Activated naive CD8-positive, alpha-beta T cell treated with anti-CD3 and anti-CD28 coated beads, Interleukin-2, amount 10 ng/mL, durations not matched to agents 7 days and 5 days (primary cell): ENCODE data around the gene GGT7. TPM values are rescaled to one million over a fixed set of nuclear protein-coding genes. Genes with fewer than 3 reads are reported as not detected.

Experiments
- ATAC-seq: fragments of 150-1000 bp; cut with Tn5 transposase; one replicate; pipeline ENCODE4 v1.10.0; 2021; ENCODE audit warnings: low read depth, moderate library complexity
- POLR2A ChIA-PET: fragments of 350-600 bp; sonication (Branson Sonifier 250); formaldehyde crosslinking; loops from one replicate; lab custom pipeline; 2021; ENCODE audit warnings: antibody characterized with exemption; lab: Charles Lee
- DNase-seq: peaks from one replicate; pipeline ENCODE4 v3.0.0; 2021
- H3K27ac Mint-ChIP-seq: one replicate; pipeline ENCODE4 v1.8.0; 2022; ENCODE audit warnings: mild to moderate bottlenecking, mixed read lengths
- H3K27me3 Mint-ChIP-seq: one replicate; pipeline ENCODE4 v1.8.0; 2022; ENCODE audit warnings: mild to moderate bottlenecking, moderate library complexity, mixed read lengths
- H3K36me3 Mint-ChIP-seq: one replicate; pipeline ENCODE4 v1.8.0; 2021; ENCODE audit warnings: mild to moderate bottlenecking, mixed read lengths
- H3K4me1 Mint-ChIP-seq: one replicate; pipeline ENCODE4 v1.8.0; 2021; ENCODE audit warnings: mixed read lengths
- H3K4me3 Mint-ChIP-seq: one replicate; pipeline ENCODE4 v1.8.0; 2022; ENCODE audit warnings: mild to moderate bottlenecking, moderate library complexity, mixed read lengths
- H3K9me3 Mint-ChIP-seq: one replicate; pipeline ENCODE4 v1.8.0; 2021; ENCODE audit warnings: mixed read lengths
- total RNA-seq, 2 experiments: library from RNA; stranded (reverse); gene quantifications; one replicate each; pipeline ENCODE4 v1.2.3, GENCODE V29; 2021

GGT7 gene
- total RNA-seq, 2 experiments from 2014 or later: 19.8 to 20.1 TPM

DNA sequence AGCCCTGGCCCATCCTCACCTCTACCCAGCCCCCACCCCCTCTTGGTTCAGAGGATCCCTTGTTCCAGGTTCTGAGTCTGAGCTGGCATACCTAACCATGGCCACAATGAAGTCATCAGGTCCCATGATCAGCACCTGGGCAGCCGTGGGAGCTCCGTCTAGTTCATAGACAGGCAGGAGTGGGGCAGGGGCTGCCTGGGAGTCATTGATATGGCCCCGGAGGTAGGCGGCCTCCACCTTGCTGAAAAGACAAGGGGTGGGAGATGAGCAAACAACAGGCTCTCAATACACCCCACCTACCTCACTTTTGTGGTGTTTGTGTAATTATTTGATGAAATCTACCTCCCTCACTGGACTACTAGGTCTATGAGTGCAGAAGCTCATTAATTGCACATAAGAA lies 20.4 kb downstream of the GGT7 start:
- ATAC-seq (no peak), DNase-seq (no peak)
- Mint-ChIP-seq H3K4me3 (no peak overlapping the region), H3K27me3 (no peaks in the 10 kb centered on the region), H3K36me3 (no peaks in the 10 kb centered on the region), H3K9me3 (no peaks in the 10 kb centered on the region), H3K27ac (no peak overlapping the region), H3K4me1 (peaks cover 4% of the 10 kb centered on the region)
- POLR2A ChIA-PET: no interaction called here

DNA sequence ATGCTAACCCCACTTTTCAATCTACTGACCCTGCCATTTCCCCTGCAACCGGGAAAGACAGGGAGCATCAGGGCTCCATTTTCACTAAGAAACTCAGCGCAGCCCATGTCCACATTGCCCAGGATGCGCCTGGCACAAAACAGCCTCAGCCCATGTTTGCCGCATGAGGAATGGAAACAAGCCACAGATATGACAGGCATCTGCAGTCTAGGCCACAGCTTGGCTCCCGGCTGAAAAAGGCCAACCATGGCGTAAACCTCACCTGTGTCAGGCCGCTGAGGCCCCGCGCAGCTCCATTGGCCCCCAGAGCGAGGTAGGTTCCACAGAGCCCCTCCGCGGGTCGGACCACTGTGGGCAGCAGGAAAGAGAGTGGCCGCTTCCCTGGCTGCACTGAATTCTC lies 21.7 kb downstream of the GGT7 start:
- ATAC-seq: no peak
- H3K4me1 Mint-ChIP-seq: peaks cover 4% of the 10 kb centered on the region
- no peaks in the 10 kb centered on the region for H3K36me3 Mint-ChIP-seq
- POLR2A ChIA-PET: no interaction called here
- no peak overlapping the region for H3K4me3 Mint-ChIP-seq
- no peak overlapping the region for H3K27ac Mint-ChIP-seq
- H3K9me3 Mint-ChIP-seq: no peaks in the 10 kb centered on the region
- no peaks in the 10 kb centered on the region for H3K27me3 Mint-ChIP-seq
- no peak for DNase-seq

DNA sequence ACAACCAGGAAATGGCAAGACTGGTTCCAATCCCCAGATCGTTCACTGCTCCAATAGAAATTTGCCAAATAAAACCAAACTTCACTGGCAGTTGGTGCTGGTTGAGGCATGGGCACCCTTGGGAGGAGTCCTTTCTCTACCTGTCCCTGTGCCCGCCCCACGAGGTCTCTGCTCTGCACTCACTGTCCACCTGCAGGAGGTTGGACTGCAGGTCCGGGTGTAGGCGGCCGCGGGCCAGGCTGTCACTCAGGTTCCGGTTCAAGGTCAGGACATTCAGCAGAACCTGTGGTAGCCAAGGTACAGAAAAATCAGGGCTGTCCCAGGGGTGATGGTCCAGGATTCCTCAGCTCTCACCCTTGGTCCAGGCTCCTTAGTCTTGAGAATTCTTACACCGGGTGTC lies 22.9 kb downstream of the GGT7 start:
- POLR2A ChIA-PET: no interaction called here
- DNase-seq (no peak), ATAC-seq (no peak)
- peaks cover 4% of the 10 kb centered on the region for H3K4me1 Mint-ChIP-seq
- H3K27ac Mint-ChIP-seq: no peak overlapping the region
- H3K9me3 Mint-ChIP-seq: no peaks in the 10 kb centered on the region
- no peaks in the 10 kb centered on the region for H3K36me3 Mint-ChIP-seq
- H3K4me3 Mint-ChIP-seq: no peak overlapping the region
- H3K27me3 Mint-ChIP-seq: no peaks in the 10 kb centered on the region

DNA sequence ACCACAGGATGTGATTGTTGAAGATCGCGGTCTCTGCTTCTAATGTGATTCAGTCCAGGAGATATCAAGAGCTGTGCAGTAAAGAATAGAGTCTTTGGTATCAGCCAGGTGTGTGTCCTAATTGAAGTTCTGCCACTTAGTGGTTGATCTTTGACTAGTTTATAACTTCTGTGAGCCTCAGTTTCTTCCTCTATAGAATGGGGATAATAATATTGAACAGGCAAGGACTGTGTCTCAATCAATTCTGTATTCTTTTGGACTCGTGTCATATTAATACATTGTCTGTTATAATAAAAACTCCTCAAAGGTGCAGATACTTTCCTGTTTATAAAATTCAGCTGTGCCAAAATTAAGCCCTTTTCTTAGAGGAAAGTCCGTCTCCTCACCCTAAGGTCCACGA lies 24.1 kb downstream of the GGT7 start:
- Mint-ChIP-seq H3K4me3 (no peak overlapping the region), H3K36me3 (no peaks in the 10 kb centered on the region)

DNA sequence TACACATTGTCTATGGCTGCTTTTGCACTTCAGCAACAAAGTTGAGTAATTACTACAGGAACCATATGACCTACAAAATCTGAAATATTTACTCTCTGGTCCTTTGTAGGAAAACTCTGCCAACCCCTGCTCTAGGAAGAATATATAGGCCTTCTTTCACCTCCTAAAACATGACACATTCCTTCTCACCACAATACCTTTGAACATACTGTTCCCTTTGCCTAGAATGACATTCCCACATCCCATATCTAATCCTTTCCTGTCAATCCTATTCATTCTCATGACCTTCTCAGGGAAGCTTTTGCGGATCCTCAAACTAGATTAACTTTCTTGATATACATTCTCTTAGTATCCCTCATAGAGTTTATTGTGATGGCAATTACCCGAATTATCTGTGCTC lies 29.2 kb downstream of the GGT7 start:
- Mint-ChIP-seq H3K27ac (no peak overlapping the region), H3K4me3 (no peak overlapping the region), H3K9me3 (no peaks in the 10 kb centered on the region), H3K4me1 (peaks cover 3% of the 10 kb centered on the region), H3K36me3 (no peaks in the 10 kb centered on the region), H3K27me3 (peaks cover 19% of the 10 kb centered on the region)
- ATAC-seq (no peak), DNase-seq (no peak)
- POLR2A ChIA-PET: no interaction called here

More for the DNA sequence above, 24.1 kb downstream of the GGT7 start:
- Mint-ChIP-seq H3K4me1 (peaks cover 4% of the 10 kb centered on the region), H3K27ac (no peak overlapping the region), H3K27me3 (no peaks in the 10 kb centered on the region), H3K9me3 (no peaks in the 10 kb centered on the region)
- no peak for DNase-seq
- POLR2A ChIA-PET: no interaction called here
- ATAC-seq: no peak

DNA sequence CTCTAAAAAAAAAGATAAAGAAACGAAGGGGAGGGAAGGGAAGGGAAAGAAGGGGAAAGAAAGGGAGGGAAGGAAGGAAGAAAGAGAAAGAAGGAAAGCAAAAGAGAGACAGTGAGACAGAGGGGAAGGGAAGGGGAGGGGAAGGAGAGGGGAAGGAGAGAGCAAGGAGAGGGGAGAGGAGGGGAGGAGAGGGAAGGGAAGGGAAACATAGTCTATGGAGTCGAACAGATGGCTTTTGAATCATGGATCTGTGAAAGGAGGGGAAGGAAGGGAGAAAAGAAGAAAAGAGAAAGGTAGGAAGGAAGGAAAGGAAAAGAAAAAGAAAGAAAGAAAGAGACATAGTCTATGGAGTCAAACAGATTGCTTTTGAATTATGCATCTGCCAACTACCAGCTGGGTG lies 30.5 kb downstream of the GGT7 start:
- Mint-ChIP-seq H3K27me3 (peaks cover 19% of the 10 kb centered on the region), H3K36me3 (no peaks in the 10 kb centered on the region), H3K4me1 (peaks cover 1% of the 10 kb centered on the region), H3K27ac (no peak overlapping the region), H3K9me3 (no peaks in the 10 kb centered on the region), H3K4me3 (no peak overlapping the region)
- POLR2A ChIA-PET: no interaction called here
- no peak for ATAC-seq
- DNase-seq: no peak

DNA sequence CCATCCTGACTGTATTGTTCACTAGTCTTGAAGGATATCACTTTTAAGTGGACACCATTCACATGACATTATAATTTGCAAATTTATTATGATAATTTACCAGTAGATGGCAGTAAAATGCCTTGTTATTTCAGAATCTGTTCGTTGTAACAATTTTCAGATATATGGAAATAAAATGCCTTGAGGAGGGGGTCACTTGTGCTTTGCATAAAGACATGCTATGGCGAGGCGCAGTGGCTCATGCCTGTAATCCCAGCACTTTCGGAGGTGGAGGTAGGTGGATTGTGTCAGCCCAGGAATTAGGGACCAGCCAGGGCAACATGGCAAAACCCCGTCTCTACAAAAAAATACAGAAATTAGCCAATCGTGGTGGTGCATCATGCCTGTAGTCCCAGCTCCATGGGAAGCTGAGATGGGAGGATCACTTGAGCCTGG lies 38.2 kb downstream of the GGT7 start:
- Mint-ChIP-seq H3K4me1 (peaks cover 2% of the 10 kb centered on the region), H3K36me3 (no peaks in the 10 kb centered on the region), H3K9me3 (no peaks in the 10 kb centered on the region), H3K4me3 (no peak overlapping the region), H3K27me3 (peaks cover 40% of the 10 kb centered on the region), H3K27ac (no peak overlapping the region)
- POLR2A ChIA-PET: interaction anchor here (0.7 kb wide), 1 partner anchor 1889 kb away, joined by 3 read pairs; no protein-coding TSS in a partner anchor
- DNase-seq (no peak), ATAC-seq (peak; percentile 33)

DNA sequence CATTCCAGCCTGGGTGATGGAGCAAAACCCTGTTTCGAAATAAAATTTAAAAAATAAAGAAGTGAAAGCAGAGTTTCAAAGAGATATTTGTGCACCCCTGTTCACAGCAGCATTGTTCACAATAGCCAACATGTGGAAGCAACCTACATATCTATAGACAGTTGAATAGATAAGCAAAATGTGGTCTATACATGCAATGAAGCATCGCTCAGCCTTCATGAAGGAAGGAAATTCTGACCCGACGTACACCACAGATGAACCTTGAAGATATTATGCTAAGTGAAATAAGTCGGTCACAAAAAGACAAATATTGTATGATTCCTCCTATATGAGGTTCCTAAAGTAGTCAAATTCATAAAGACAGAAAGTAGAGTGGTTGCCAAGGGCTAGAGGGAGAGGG lies 40.7 kb downstream of the GGT7 start:
- DNase-seq: no peak
- no peak for ATAC-seq
- Mint-ChIP-seq H3K4me3 (no peak overlapping the region), H3K36me3 (no peaks in the 10 kb centered on the region), H3K27ac (no peak overlapping the region), H3K4me1 (peaks cover 2% of the 10 kb centered on the region), H3K9me3 (no peaks in the 10 kb centered on the region), H3K27me3 (peaks cover 41% of the 10 kb centered on the region)
- POLR2A ChIA-PET: no interaction called here

DNA sequence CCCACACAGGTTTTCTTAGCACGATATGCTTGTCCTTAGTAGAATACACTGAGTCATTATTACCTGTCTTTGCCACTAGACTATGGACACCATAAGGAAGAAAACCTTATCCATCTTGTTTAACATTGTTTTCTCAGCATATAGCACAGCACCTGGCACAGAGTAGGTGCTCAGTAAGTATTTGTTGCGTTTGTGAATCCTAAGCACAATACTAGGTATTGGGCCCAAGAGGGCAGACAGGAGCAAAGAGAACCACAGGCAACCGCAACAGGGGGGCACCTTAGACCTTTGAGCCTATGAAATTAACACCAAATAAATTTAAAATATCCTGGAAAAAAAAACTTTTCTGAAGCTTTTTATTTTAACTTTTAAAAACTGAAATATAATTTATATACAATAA lies 43.5 kb downstream of the GGT7 start:
- Mint-ChIP-seq H3K27ac (no peak overlapping the region), H3K4me3 (no peak overlapping the region), H3K36me3 (peaks cover 2% of the 10 kb centered on the region), H3K27me3 (peaks cover 38% of the 10 kb centered on the region), H3K4me1 (peaks cover 7% of the 10 kb centered on the region), H3K9me3 (no peaks in the 10 kb centered on the region)
- POLR2A ChIA-PET: no interaction called here
- DNase-seq: no peak
- ATAC-seq: no peak

DNA sequence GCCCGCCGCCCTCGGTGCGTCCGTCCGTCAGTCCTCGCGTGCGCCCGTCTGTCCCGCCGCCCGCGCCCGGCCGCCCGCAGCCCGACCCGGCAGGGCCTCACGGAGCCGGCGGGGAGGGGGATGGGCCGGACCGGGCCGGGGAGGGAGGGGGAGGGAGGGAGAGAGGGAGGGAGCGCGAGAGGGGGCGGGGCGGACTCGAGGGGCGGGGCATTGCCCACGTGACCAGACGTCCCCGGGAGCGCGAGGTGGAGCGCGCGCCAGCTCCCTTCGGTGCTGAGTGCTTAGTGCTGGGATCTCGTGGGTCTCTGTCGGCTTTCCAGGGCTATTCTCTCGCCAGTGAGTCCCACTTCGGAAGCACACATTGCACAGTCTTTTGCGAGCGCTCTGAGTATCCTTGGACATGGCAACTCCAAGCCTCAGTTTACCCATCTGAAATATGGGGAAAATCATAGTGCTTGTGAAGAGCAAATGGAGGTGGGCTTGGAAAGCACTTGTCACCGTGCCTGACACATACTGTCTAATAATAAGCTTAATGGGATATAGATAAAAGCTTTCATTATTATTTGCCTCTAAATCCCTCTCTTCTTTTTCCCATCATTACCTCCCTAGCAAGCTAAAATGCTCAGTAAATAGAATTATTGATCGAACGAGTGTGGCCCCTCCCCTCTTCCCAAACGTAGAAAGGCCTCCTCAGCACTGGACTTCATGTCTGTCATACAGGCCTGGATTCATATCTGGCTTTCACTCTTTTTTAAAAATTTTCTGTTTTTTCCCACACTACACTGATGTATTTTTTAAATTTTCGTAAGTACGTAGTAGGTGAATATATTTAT lies 46.9 kb downstream of the GGT7 start, which contains the start of gene NCOA6:
TSS of gene NCOA6 (minus strand) at position 122 of the 833 bp plus-strand sequence. CDS start 43,296 bp downstream, outside the sequence.
- DNase-seq (peak; percentile 86), ATAC-seq (peak; percentile 51)
- Mint-ChIP-seq H3K4me3 (peak within 1 kb of the TSS; percentile 98), H3K9me3 (no peaks in the 10 kb centered on the region), H3K27ac (peak within 1 kb of the TSS; percentile 98), H3K36me3 (peaks cover 12% of the 10 kb centered on the region), H3K27me3 (peaks cover 13% of the 10 kb centered on the region), H3K4me1 (peaks cover 28% of the 10 kb centered on the region)
- POLR2A ChIA-PET: interaction anchor here (0.5 to 1.9 kb wide), 4 partner anchors 11 to 310 kb away, joined by 3 to 4 read pairs (median 4); partner anchors contain the start of genes DYNLRB1, GSS and MYH7B

DNA sequence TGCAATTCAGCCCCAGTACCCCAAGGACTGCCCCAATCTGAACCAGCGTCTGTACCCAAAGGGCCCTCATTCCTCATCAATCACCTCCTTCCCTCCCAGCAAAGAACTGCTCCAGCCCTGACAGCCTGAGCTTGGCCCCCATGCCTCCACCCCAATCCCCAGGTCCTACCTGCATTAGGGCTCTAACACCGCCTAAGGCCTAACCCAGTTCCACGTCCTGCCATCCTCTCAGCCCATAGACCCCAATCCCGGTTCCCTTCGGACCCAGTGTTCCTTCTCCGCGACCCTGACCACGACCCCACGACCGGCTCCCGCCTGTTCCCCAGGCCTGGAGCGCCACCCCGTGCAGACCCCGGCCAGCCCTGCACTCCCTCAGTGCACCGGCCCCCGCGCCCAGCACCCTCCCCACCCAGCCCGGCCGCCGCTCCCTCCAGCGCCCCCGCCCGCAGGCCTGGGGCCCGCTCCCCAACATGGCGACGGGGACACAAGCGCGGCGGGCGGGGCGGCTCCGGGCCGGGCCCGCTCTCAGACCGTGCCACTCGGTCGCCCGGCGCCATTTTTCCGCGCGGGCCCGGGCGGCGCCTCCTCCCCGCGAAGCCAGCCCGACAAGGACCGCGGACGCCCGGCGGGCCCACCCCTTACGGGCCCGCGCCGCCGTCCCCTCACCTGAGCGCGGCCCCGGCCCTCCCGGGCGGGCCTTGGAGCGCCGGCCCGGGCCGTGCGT lies 47.7 kb downstream of the GGT7 start:
- POLR2A ChIA-PET: interaction anchor here (0.5 to 1.9 kb wide), 7 partner anchors 11 to 323 kb away, joined by 3 to 4 read pairs (median 4); partner anchors contain the start of genes DYNLRB1, EDEM2, GSS and MYH7B
- Mint-ChIP-seq H3K27ac (peak overlapping the region; percentile 98), H3K9me3 (no peaks in the 10 kb centered on the region), H3K27me3 (peaks cover 5% of the 10 kb centered on the region), H3K4me1 (peaks cover 28% of the 10 kb centered on the region), H3K36me3 (peaks cover 12% of the 10 kb centered on the region), H3K4me3 (peak overlapping the region; percentile 98)
- DNase-seq: peak; percentile 84
- ATAC-seq: peak; percentile 85

DNA sequence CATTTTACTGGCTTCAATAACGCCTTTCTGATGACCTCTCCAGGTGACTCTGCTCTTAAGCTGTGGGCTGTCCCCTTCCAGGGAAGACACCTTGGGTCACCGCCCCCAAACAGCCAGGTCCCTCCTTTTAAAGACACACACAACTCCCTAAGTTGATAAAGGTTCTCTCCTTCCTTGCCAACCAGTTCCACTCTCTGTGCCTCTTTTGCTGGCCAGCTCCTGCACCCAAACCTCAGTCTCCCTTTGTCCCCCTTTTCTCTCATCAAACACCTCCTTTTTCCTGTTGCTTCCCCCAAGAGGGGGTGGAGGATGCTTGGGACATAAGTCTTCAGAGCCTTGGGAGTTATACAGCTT lies 48.2 kb downstream of the GGT7 start:
- Mint-ChIP-seq H3K4me3 (peak overlapping the region; percentile 98), H3K27me3 (peaks cover under 1% of the 10 kb centered on the region), H3K9me3 (no peaks in the 10 kb centered on the region), H3K36me3 (peaks cover 12% of the 10 kb centered on the region), H3K27ac (peak overlapping the region; percentile 98), H3K4me1 (peaks cover 28% of the 10 kb centered on the region)
- peak; percentile 68 for ATAC-seq
- DNase-seq: peak; percentile 65
- POLR2A ChIA-PET: interaction anchor here (0.8 to 1.9 kb wide), 5 partner anchors 11 to 323 kb away, joined by 3 to 4 read pairs (median 4); partner anchors contain the start of genes DYNLRB1, EDEM2, GSS and MYH7B

DNA sequence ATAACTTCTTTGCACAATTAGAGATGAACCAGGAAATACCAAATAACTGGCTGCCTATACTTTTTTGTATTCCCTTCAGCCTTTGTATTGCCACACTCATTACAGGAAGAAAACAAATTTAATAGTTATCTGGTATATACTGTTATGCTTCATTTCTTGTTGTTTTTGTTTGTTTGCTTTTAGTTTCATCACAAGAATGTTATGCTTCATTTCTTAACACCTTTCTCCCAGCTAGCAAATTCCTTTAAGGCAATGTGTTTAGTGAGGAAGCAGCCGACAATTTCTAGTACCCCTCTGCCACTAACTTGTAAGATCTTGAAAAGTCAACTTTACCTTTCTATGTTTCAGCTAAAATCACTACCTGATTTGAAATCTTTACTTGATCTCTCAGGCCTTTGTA lies 48.6 kb downstream of the GGT7 start:
- ATAC-seq (no peak), DNase-seq (no peak)
- POLR2A ChIA-PET: interaction anchor here (0.8 to 1.9 kb wide), 4 partner anchors 11 to 324 kb away, joined by 3 to 4 read pairs (median 4); partner anchors contain the start of genes DYNLRB1 and EDEM2
- Mint-ChIP-seq H3K27ac (peak overlapping the region; percentile 98), H3K36me3 (peaks cover 12% of the 10 kb centered on the region), H3K4me1 (peaks cover 28% of the 10 kb centered on the region), H3K4me3 (peak overlapping the region; percentile 98), H3K9me3 (no peaks in the 10 kb centered on the region), H3K27me3 (no peaks in the 10 kb centered on the region)
